GM19468 (cell line): Measurements from ENCODE around the gene KLHL11.
"Not testable (repeated sequence)": the region's sequence is repeated elsewhere in the genome, so short reads cannot be mapped to it uniquely, and the experiment has no call there.

Experiments used
- ATAC-seq: cut with Tn5 transposase; IDR thresholded peaks from one replicate; pipeline ENCODE4 v1.9.1; 2021; ENCODE audit warnings: mild to moderate bottlenecking, moderate library complexity, moderate number of reproducible peaks; ENCODE audit not compliant: unreplicated experiment; ENCODE audit errors: extremely low read depth

KLHL11 gene

GRCh38 chr17:41844971-41845370 is 20.3 kb downstream of the KLHL11 start:
- no peak for ATAC-seq

- not testable (repeated sequence) for ATAC-seq
These were observed 24.4 kb downstream of the KLHL11 start for GRCh38 chr17:41840781-41841180.

GRCh38 chr17:41839448-41839847 is 25.8 kb downstream of the KLHL11 start:
- not testable (repeated sequence) for ATAC-seq

GRCh38 chr17:41837761-41838538 is 27.3 kb downstream of the KLHL11 start, which contains the start of gene KLHL10:
KLHL10 (plus strand) TSS chr17:41837825; CDS start chr17:41837933, 108 bp downstream.
- ATAC-seq = no peak

- no peak for ATAC-seq
These were observed 28.6 kb downstream of the KLHL11 start for GRCh38 chr17:41836550-41837196.

- ATAC-seq = no peak
These were observed 29.2 kb downstream of the KLHL11 start, which contains the start of gene NT5C3B for GRCh38 chr17:41835800-41836549. NT5C3B (minus strand) TSS chr17:41836232; CDS start chr17:41836193, 39 bp downstream.

- no peak for ATAC-seq
These were observed 29.9 kb downstream of the KLHL11 start for GRCh38 chr17:41835214-41835799.

GRCh38 chr17:41829961-41830360 is 35.3 kb downstream of the KLHL11 start:
- not testable (repeated sequence) for ATAC-seq

GRCh38 chr17:41825175-41825845 is 39.9 kb downstream of the KLHL11 start:
- ATAC-seq = no peak

GRCh38 chr17:41824086-41824485 is 41.1 kb downstream of the KLHL11 start:
- no peak for ATAC-seq

GRCh38 chr17:41823580-41823979 is 41.6 kb downstream of the KLHL11 start:
- no peak for ATAC-seq

GRCh38 chr17:41823141-41823524 is 42.1 kb downstream of the KLHL11 start:
- ATAC-seq = no peak

GRCh38 chr17:41822216-41823140 is 42.7 kb downstream of the KLHL11 start:
- no peak for ATAC-seq

- ATAC-seq = no peak
These were observed 43.4 kb downstream of the KLHL11 start for GRCh38 chr17:41821776-41822175.

GRCh38 chr17:41818024-41818423 is 47.2 kb downstream of the KLHL11 start:
- ATAC-seq = no peak

GRCh38 chr17:41816637-41817320 is 48.4 kb downstream of the KLHL11 start:
- ATAC-seq = no peak

GRCh38 chr17:41814195-41814594 is 51.0 kb downstream of the KLHL11 start:
- no peak for ATAC-seq

- no peak for ATAC-seq
These were observed 51.5 kb downstream of the KLHL11 start for GRCh38 chr17:41813699-41814124.
